VCaP (cell line): ENCODE measurements around the gene TEFM.

ENCODE experiments used
- H3K27ac ChIP-seq: fragments of 450-650 bp; 2 replicates; pipeline ENCODE4 v1.5.1; 2017
- CTCF ChIP-seq: fragments of 450-650 bp; conservative IDR thresholded peaks from 2 replicates; pipeline ENCODE4 v1.5.1; 2017; ENCODE audit warnings: mild to moderate bottlenecking, moderate library complexity

TEFM gene, protein sequence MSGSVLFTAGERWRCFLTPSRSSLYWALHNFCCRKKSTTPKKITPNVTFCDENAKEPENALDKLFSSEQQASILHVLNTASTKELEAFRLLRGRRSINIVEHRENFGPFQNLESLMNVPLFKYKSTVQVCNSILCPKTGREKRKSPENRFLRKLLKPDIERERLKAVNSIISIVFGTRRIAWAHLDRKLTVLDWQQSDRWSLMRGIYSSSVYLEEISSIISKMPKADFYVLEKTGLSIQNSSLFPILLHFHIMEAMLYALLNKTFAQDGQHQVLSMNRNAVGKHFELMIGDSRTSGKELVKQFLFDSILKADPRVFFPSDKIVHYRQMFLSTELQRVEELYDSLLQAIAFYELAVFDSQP

DNA sequence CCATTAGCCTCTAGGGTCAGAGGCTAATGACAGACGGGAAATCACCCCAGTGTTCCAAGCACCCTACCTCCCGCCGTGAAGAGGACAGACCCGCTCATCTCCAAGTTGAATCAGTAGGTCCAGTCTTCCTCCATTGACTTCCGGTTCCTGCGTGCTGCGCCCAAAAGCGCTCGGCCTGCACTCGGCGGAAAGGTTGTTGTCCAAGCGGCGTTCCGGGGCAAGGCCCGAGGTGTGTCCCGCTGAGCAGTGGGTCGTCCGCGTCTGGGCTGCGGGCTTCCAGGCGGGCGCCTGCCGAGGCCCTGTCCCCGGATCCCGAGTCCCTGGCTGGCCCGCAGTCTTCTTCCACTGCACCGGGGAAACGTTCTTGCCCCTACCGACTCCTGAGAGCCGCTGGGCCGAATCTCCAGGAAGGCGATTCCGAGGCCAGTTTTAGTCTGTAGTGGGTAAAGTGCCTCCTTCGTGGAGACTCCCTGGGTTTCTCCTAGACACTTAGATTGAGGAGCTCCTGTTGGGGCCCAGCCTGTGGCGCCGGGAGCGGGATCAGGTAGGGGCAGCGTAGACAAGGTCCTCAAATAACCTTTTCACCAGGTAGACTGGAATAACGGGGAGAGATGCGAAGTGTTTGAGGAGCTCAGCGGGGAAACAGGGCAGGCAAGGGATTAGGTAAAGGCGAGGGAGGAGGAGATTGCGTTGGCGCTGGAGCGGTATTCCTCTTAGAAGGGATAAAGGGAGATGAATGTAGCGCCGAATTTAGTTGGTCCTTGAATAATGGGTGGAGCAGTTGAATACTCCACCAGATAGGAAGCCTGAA lies at the start of gene TEFM:
TEFM (minus strand) TSS at position 138 of the 811 bp plus-strand sequence; CDS start at position 98, 40 bp downstream.
- no peak for TF ChIP-seq CTCF
- H3K27ac ChIP-seq: peak within 1 kb of the TSS; percentile 93

- TF ChIP-seq CTCF: no peak
- H3K27ac ChIP-seq: no peak overlapping the region
These were observed 48.2 kb upstream of the TEFM start for GRCh38 chr17:30954046-30954830.

- no peak overlapping the region for H3K27ac ChIP-seq
These were observed 46.8 kb upstream of the TEFM start for GRCh38 chr17:30952638-30953393.

DNA sequence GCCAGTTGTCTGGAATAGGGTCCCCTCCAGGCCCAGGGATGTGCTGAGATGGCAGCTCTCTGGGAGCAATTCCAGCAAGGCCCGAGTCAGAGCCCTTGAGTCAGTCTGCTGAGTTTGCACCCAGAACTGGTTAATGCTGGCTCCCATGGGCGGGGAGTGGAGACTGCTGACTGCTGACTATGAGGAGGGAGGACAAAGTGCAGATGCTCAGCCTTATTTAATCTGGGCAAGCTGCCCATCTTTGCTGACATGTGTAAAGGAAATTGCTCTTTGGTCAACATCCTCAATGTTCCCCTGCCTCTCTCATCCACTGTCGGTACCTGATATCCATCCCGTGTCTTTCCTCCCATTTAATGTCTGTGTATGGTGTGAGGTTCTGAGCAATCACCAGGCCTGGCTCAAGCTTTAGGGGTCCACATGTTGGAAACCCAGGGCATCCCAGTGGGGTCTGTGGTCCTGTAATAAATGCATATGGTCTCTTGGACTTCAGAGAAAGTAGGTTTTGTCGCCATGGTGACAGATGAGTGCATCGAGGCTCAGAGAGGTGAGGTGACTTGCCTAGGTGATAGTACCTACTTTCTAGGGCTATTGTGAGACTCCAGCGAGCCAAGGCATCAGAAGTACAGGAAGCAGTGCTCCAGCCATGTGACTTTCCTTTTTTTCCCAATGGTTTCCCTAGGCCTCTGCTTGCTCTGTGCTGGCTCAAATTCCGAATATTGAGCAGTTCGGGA lies 44.8 kb upstream of the TEFM start:
- TF ChIP-seq CTCF: no peak
- H3K27ac ChIP-seq: peak overlapping the region; percentile 50

More at GRCh38 chr17:30952638-30953393, 46.8 kb upstream of the TEFM start:
- no peak for TF ChIP-seq CTCF

DNA sequence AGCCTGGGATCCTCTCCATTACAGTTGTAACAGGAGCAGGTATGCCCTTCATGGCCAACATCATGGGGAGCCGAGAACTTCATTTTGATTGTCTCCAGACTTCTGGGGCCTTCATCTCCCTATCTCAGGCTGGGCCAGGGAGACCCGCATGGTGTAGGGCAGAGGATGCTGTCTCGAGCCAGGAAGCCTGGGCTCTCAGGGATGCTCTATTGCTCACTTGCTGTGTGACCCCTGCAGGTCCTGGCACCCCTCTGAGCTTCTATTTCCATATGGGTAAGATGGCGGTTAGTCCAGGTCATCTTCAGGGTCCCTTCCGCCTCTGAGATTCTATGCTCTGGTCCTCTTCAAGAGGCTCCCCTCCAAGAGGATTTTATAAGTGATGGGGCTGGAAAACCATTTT lies 44.2 kb upstream of the TEFM start:
- H3K27ac ChIP-seq: peak overlapping the region; percentile 50
- no peak for TF ChIP-seq CTCF

DNA sequence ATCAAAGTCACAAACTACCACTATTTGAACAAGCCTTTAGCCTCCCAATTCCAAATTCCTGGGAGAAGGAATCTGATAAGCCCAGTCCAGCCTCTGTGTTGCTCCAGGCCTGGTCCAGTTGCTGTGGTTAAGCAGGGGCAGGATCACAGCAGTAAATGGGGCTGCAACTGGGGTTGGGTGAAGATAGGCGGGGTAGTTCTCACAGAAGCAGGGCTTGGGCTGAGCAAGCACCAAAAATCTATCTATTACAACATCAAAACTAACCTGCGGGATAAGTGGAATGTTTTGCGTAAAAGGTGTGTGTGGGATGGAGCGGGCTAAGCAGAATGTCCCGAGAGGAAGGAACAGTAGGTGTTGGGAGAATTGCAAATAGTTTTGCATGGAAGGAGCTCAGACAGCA lies 41.8 kb upstream of the TEFM start:
- TF ChIP-seq CTCF: no peak
- H3K27ac ChIP-seq: no peak overlapping the region
